Measurements from ENCODE around the gene RAB3C. TPM values are rescaled to one million over a fixed set of nuclear protein-coding genes. Genes with fewer than 3 reads are reported as not detected.

RAB3C gene
- total RNA-seq, 1 donor from 2014 or later: 0.30 TPM

GRCh38 chr5:58622936-58623871, 40.3 kb downstream of the RAB3C start:
- intact Hi-C loops (cut with DNase I): no loop called here
- DNase-seq: no peak
- H3K4me1 ChIP-seq: no peaks in the 10 kb centered on the region
- no peak for TF ChIP-seq CTCF (IDR thresholded peaks at IDR 0.05)
- no peaks in the 10 kb centered on the region for H3K27me3 ChIP-seq (ENCODE audit: low read depth)
- no peak overlapping the region for H3K4me3 ChIP-seq
- ATAC-seq: no peak
- no peak overlapping the region for H3K27ac ChIP-seq
- no peaks in the 10 kb centered on the region for H3K9me3 ChIP-seq
- no peaks in the 10 kb centered on the region for H3K36me3 ChIP-seq

GRCh38 chr5:58628626-58629025, 45.8 kb downstream of the RAB3C start:
- no peak for DNase-seq
- ATAC-seq: no peak
- no peaks in the 10 kb centered on the region for H3K9me3 ChIP-seq
- H3K4me1 ChIP-seq: no peaks in the 10 kb centered on the region
- H3K36me3 ChIP-seq: no peaks in the 10 kb centered on the region
- no peaks in the 10 kb centered on the region for H3K27me3 ChIP-seq (ENCODE audit: low read depth)
- H3K27ac ChIP-seq: no peak overlapping the region
- TF ChIP-seq CTCF (IDR thresholded peaks at IDR 0.05): no peak
- H3K4me3 ChIP-seq: no peak overlapping the region
- intact Hi-C loops (cut with DNase I): no loop called here

GRCh38 chr5:58629271-58630159, 46.6 kb downstream of the RAB3C start:
- intact Hi-C loops (cut with DNase I): no loop called here
- no peak for ATAC-seq
- Histone ChIP-seq H3K9me3 (no peaks in the 10 kb centered on the region), H3K4me3 (no peak overlapping the region), H3K27ac (no peak overlapping the region), H3K36me3 (no peaks in the 10 kb centered on the region), H3K27me3 (ENCODE audit: low read depth) (no peaks in the 10 kb centered on the region), H3K4me1 (no peaks in the 10 kb centered on the region)
- no peak for DNase-seq
- TF ChIP-seq CTCF (IDR thresholded peaks at IDR 0.05): no peak

- Histone ChIP-seq H3K4me1 (no peaks in the 10 kb centered on the region), H3K27ac (no peak overlapping the region), H3K27me3 (ENCODE audit: low read depth) (no peaks in the 10 kb centered on the region), H3K4me3 (no peak overlapping the region), H3K9me3 (no peaks in the 10 kb centered on the region), H3K36me3 (no peaks in the 10 kb centered on the region)
- DNase-seq (no peak), ATAC-seq (no peak)
- intact Hi-C loops (cut with DNase I): no loop called here
- no peak for TF ChIP-seq CTCF (IDR thresholded peaks at IDR 0.05)
These were observed 49.0 kb downstream of the RAB3C start for GRCh38 chr5:58631895-58632294.

GRCh38 chr5:58635416-58635815, 52.5 kb downstream of the RAB3C start:
- no peak overlapping the region for H3K4me3 ChIP-seq

More at GRCh38 chr5:58635416-58635815, 52.5 kb downstream of the RAB3C start:
- TF ChIP-seq CTCF (IDR thresholded peaks at IDR 0.05): no peak
- Histone ChIP-seq H3K27ac (no peak overlapping the region), H3K27me3 (ENCODE audit: low read depth) (no peaks in the 10 kb centered on the region), H3K9me3 (no peaks in the 10 kb centered on the region), H3K36me3 (no peaks in the 10 kb centered on the region), H3K4me1 (no peaks in the 10 kb centered on the region)
- ATAC-seq (no peak), DNase-seq (no peak)
- intact Hi-C loops (cut with DNase I): no loop called here

Data from lower lobe of right lung (tissue), 2 donors.